ENCODE results near the gene DIPK1B. TPM values are rescaled to one million over a fixed set of nuclear protein-coding genes. Genes with fewer than 3 reads are reported as not detected.

The DIPK1B gene
- total RNA-seq, 1 experiment from 2014 or later = 26.3 TPM

GRCh38 chr9:136732444-136733178 is 20.2 kb downstream of the DIPK1B start:
- no peaks in the 10 kb centered on the region for H3K9me2 ChIP-seq (replicated peaks; ENCODE audit: low read length)
- DNase-seq (no peak), ATAC-seq (no peak)
- no peak overlapping the region for H3K9ac ChIP-seq (ENCODE audit: low read length)
- no peaks in the 10 kb centered on the region for H3K9me3 ChIP-seq (ENCODE audit: low read length)
- H3K4me1 ChIP-seq (ENCODE audit: insufficient read depth, low read length) = peaks cover 12% of the 10 kb centered on the region; the same call in 1 of the 2 replicates
- 0 out of 2 replicates have a peak, but pooled peaks cover under 1% of the 10 kb centered on the region for H4K20me1 ChIP-seq (ENCODE audit: low read length)
- no peak overlapping the region for H3K4me3 ChIP-seq (ENCODE audit: low read length)
- H3K36me3 ChIP-seq (ENCODE audit: low read depth, low read length) = no peaks in the 10 kb centered on the region
- no peak overlapping the region for H2AFZ ChIP-seq (ENCODE audit: low read length)
- intact Hi-C loops (cut with micrococcal nuclease) = no loop called here
- ChIA-PET CTCF (no interaction called here), POLR2A (ENCODE audit: unreplicated experiment) (no interaction called here)
- TF ChIP-seq EZH2 (IDR thresholded peaks at IDR 0.05; ENCODE audit: low read length, unreplicated experiment) (no peak), EZH2phosphoT487 (IDR thresholded peaks at IDR 0.05; ENCODE audit: borderline replicate concordance, low read length) (no peak)
- TF ChIP-seq, protein P1, sequence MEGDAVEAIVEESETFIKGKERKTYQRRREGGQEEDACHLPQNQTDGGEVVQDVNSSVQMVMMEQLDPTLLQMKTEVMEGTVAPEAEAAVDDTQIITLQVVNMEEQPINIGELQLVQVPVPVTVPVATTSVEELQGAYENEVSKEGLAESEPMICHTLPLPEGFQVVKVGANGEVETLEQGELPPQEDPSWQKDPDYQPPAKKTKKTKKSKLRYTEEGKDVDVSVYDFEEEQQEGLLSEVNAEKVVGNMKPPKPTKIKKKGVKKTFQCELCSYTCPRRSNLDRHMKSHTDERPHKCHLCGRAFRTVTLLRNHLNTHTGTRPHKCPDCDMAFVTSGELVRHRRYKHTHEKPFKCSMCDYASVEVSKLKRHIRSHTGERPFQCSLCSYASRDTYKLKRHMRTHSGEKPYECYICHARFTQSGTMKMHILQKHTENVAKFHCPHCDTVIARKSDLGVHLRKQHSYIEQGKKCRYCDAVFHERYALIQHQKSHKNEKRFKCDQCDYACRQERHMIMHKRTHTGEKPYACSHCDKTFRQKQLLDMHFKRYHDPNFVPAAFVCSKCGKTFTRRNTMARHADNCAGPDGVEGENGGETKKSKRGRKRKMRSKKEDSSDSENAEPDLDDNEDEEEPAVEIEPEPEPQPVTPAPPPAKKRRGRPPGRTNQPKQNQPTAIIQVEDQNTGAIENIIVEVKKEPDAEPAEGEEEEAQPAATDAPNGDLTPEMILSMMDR (conservative IDR thresholded peaks at IDR 0.05; ENCODE audit: low read depth, low read length) = no peak
- no peaks in the 10 kb centered on the region for H3F3A ChIP-seq (ENCODE audit: low read length, unreplicated experiment)
- peaks cover 34% of the 10 kb centered on the region for H3K79me2 ChIP-seq (ENCODE audit: low read length)
- no peak overlapping the region for H3K4me2 ChIP-seq (ENCODE audit: low read length)
- no TSS peak for BruUV-seq (replicated peaks)
- H3K27me3 ChIP-seq (ENCODE audit: low read length) = no peaks in the 10 kb centered on the region
- no peak overlapping the region for H3K27ac ChIP-seq (ENCODE audit: low read length)

- H3K27me3 ChIP-seq (ENCODE audit: low read length) = no peaks in the 10 kb centered on the region
- no peak overlapping the region for H3K9ac ChIP-seq (ENCODE audit: low read length)
- ATAC-seq (no peak), DNase-seq (no peak)
- H3K4me1 ChIP-seq (ENCODE audit: insufficient read depth, low read length) = peaks cover 12% of the 10 kb centered on the region; the same call in 1 of the 2 replicates
- no peaks in the 10 kb centered on the region for H3K9me2 ChIP-seq (replicated peaks; ENCODE audit: low read length)
- ChIA-PET CTCF (no interaction called here), POLR2A (ENCODE audit: unreplicated experiment) (no interaction called here)
- no peaks in the 10 kb centered on the region for H3K36me3 ChIP-seq (ENCODE audit: low read depth, low read length)
- intact Hi-C loops (cut with micrococcal nuclease) = no loop called here
- H3K27ac ChIP-seq (ENCODE audit: low read length) = no peak overlapping the region
- TF ChIP-seq EZH2 (IDR thresholded peaks at IDR 0.05; ENCODE audit: low read length, unreplicated experiment) (no peak), EZH2phosphoT487 (IDR thresholded peaks at IDR 0.05; ENCODE audit: borderline replicate concordance, low read length) (no peak)
- TF ChIP-seq, protein P1 (conservative IDR thresholded peaks at IDR 0.05; ENCODE audit: low read depth, low read length) = no peak
- H3K4me3 ChIP-seq (ENCODE audit: low read length) = no peak overlapping the region
- no peaks in the 10 kb centered on the region for H3K9me3 ChIP-seq (ENCODE audit: low read length)
- no TSS peak for BruUV-seq (replicated peaks)
- H2AFZ ChIP-seq (ENCODE audit: low read length) = no peak overlapping the region
- no peaks in the 10 kb centered on the region for H3F3A ChIP-seq (ENCODE audit: low read length, unreplicated experiment)
- peaks cover 25% of the 10 kb centered on the region for H3K79me2 ChIP-seq (ENCODE audit: low read length)
- no peaks in the 10 kb centered on the region for H4K20me1 ChIP-seq (ENCODE audit: low read length)
- no peak overlapping the region for H3K4me2 ChIP-seq (ENCODE audit: low read length)
These were observed 21.2 kb downstream of the DIPK1B start for GRCh38 chr9:136733611-136734010.

DNA sequence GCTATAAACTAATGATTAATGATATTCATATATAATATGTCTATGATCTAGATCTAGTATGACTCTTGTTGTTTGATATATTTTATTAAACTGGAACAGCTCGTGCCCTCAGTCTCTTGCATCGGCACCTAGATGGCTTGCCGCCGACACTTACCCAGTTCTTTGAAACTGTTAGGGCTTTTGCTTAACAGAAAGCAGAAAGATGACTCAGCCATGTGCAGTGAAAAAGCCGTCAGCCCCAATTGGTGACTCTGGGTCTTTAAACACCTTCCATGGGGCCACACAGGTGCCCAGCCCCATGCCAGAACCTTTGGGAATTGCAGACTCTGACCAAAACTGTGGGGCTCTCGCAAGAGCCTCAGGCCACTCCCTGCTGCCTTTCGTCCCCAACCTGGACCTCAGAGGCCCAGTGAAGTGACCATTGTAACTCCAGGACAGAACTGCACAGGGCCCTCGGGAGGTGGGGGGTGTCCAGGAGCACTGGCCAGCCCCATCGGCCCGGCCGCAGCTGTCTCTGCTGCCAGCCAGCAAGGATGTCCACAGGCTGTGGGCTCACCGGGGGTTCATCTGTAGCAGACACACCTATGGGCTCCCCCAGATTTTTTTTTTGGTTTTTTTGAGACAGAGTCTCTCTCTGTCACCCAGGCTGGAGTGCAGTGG is 22.6 kb downstream of the DIPK1B start:
- Histone ChIP-seq H3K9me3 (ENCODE audit: low read length) (no peaks in the 10 kb centered on the region), H4K20me1 (ENCODE audit: low read length) (no peaks in the 10 kb centered on the region), H3K27ac (ENCODE audit: low read length) (no peak overlapping the region), H3K9me2 (replicated peaks; ENCODE audit: low read length) (no peaks in the 10 kb centered on the region), H3F3A (ENCODE audit: low read length, unreplicated experiment) (no peaks in the 10 kb centered on the region), H3K36me3 (ENCODE audit: low read depth, low read length) (no peaks in the 10 kb centered on the region), H3K79me2 (ENCODE audit: low read length) (peaks cover 11% of the 10 kb centered on the region), H3K4me3 (ENCODE audit: low read length) (no peak overlapping the region), H3K9ac (ENCODE audit: low read length) (no peak overlapping the region), H3K4me1 (ENCODE audit: insufficient read depth, low read length) (peaks cover under 1% of the 10 kb centered on the region; the same call in 1 of the 2 replicates), H2AFZ (ENCODE audit: low read length) (no peak overlapping the region), H3K27me3 (ENCODE audit: low read length) (no peaks in the 10 kb centered on the region), H3K4me2 (ENCODE audit: low read length) (no peak overlapping the region)
- intact Hi-C loops (cut with micrococcal nuclease) = no loop called here
- TF ChIP-seq EZH2 (IDR thresholded peaks at IDR 0.05; ENCODE audit: low read length, unreplicated experiment) (no peak), EZH2phosphoT487 (IDR thresholded peaks at IDR 0.05; ENCODE audit: borderline replicate concordance, low read length) (no peak)
- TF ChIP-seq, protein P1 (conservative IDR thresholded peaks at IDR 0.05; ENCODE audit: low read depth, low read length) = no peak
- DNase-seq (no peak), ATAC-seq (no peak)
- ChIA-PET CTCF (no interaction called here), POLR2A (ENCODE audit: unreplicated experiment) (no interaction called here)
- no TSS peak for BruUV-seq (replicated peaks)
